GM10248 (cell line): ENCODE data around the gene ITGA2B.
"Not testable (repeated sequence)": the region's sequence is repeated elsewhere in the genome, so short reads cannot be mapped to it uniquely, and the experiment has no call there.

Experiments
- CTCF ChIA-PET: fragments of 300-600 bp; sonication (Branson Sonifier 250); formaldehyde crosslinking; extraction: SDS; loops from one replicate; lab custom pipeline; 2021; ENCODE audit warnings: antibody characterized with exemption; lab: Yijun Ruan, JAX
- POLR2A ChIA-PET: fragments of 350-650 bp; sonication (Branson Sonifier 250); formaldehyde crosslinking; extraction: SDS; loops from one replicate; lab custom pipeline; 2020; ENCODE audit warnings: antibody characterized with exemption; lab: Yijun Ruan, JAX
- DNase-seq: peaks from one replicate; pipeline ENCODE4 v3.0.0; 2012; ENCODE audit errors: extremely low spot score
- TF ChIP-seq, protein P1 (sequence below): IDR thresholded peaks from 2 replicates; pipeline ENCODE4 v1.5.1; 2012; ENCODE audit warnings: mild to moderate bottlenecking, low read depth; ENCODE audit errors: extremely low read depth, missing control alignments, control extremely low read depth

The ITGA2B gene

GRCh38 chr17:44394833-44395232, 5.4 kb upstream of the ITGA2B start:
- no peak for DNase-seq
- CTCF ChIA-PET, result no interaction called here
- POLR2A ChIA-PET, result no interaction called here
- TF ChIP-seq, protein P1, sequence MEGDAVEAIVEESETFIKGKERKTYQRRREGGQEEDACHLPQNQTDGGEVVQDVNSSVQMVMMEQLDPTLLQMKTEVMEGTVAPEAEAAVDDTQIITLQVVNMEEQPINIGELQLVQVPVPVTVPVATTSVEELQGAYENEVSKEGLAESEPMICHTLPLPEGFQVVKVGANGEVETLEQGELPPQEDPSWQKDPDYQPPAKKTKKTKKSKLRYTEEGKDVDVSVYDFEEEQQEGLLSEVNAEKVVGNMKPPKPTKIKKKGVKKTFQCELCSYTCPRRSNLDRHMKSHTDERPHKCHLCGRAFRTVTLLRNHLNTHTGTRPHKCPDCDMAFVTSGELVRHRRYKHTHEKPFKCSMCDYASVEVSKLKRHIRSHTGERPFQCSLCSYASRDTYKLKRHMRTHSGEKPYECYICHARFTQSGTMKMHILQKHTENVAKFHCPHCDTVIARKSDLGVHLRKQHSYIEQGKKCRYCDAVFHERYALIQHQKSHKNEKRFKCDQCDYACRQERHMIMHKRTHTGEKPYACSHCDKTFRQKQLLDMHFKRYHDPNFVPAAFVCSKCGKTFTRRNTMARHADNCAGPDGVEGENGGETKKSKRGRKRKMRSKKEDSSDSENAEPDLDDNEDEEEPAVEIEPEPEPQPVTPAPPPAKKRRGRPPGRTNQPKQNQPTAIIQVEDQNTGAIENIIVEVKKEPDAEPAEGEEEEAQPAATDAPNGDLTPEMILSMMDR, result no peak

DNA sequence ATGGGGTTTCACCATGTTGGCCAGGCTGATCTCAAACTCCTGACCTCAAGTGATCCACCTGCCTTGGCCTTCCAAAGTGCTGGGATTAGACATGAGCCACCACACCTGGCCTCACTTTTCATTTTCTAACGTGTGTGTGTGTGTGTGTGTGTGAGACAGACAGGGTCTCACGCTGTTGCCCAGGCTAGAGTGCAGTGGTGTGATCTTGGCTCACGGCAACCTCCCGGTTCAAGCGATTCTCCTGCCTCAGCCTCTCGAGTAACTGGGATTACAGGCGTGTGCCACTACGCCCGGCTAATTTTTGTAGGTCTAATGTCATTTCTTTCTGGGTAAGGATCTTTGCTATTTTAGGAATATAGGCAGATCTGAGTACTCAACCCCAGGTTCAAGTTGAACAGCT, 4.7 kb upstream of the ITGA2B start:
- CTCF ChIA-PET, result interaction anchor here (0.6 to 1.3 kb wide), 2 partner anchors 9 to 34 kb away, joined by 3 to 4 read pairs; no protein-coding TSS in a partner anchor
- POLR2A ChIA-PET, DNase-seq: not testable (repeated sequence)

- ChIA-PET CTCF (interaction anchor here (0.9 to 4.3 kb wide), 3 partner anchors 10 to 132 kb away, joined by 3 to 17 read pairs (median 8); no protein-coding TSS in a partner anchor), POLR2A (no interaction called here)
- TF ChIP-seq, protein P1, result no peak
- DNase-seq, result no peak
These were observed 911 bp upstream of the ITGA2B start for GRCh38 chr17:44390250-44390870.

DNA sequence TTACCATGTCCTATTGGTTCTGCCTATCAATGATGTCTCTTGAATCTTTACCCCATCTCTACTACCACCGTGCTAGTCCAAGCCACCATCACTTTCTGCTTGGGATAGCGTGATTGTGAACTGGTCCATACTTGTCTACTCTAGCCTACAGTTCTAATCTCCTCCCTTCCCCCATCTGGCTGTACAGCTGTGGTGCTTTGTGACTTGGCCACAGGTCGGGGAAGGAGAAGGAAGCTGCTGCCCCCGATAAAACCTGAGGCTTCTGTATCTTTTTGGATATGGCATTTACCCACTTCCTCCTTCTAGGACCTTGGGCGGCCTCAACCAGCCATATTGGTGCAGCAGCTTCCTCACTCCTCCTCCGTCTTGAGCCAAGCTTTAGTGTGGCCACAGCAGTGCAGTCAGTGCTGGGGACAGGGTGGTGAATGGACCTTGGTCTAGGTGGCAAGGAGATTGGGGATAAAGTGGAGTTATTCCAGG, 314 bp upstream of the ITGA2B start:
- DNase-seq, result no peak
- TF ChIP-seq, protein P1, result no peak
- ChIA-PET POLR2A (no interaction called here), CTCF (interaction anchor here (0.9 to 4.3 kb wide), 3 partner anchors 10 to 133 kb away, joined by 3 to 17 read pairs (median 8); no protein-coding TSS in a partner anchor)

GRCh38 chr17:44387804-44388203, 1.6 kb downstream of the ITGA2B start:
- no peak for DNase-seq
- CTCF ChIA-PET, result interaction anchor here (2.0 kb wide), 1 partner anchor 12 kb away, joined by 11 read pairs; no protein-coding TSS in a partner anchor
- TF ChIP-seq, protein P1, result no peak
- POLR2A ChIA-PET, result no interaction called here

- CTCF ChIA-PET, result interaction anchor here (0.9 to 2.7 kb wide), 6 partner anchors 10 to 176 kb away, joined by 3 to 15 read pairs (median 8); no protein-coding TSS in a partner anchor
These were observed 3.3 kb downstream of the ITGA2B start for GRCh38 chr17:44386182-44386525.

More at GRCh38 chr17:44386182-44386525, 3.3 kb downstream of the ITGA2B start:
- no peak for DNase-seq
- POLR2A ChIA-PET, result no interaction called here
- TF ChIP-seq, protein P1, result no peak
